Measurements from ENCODE around the gene EXO1. TPM values are rescaled to one million over a fixed set of nuclear protein-coding genes. Genes with fewer than 3 reads are reported as not detected.

Gene EXO1
- total RNA-seq, 6 experiments from 2014 or later: 0.29 to 1.7 (median 0.62) TPM; not detected in 1

DNA sequence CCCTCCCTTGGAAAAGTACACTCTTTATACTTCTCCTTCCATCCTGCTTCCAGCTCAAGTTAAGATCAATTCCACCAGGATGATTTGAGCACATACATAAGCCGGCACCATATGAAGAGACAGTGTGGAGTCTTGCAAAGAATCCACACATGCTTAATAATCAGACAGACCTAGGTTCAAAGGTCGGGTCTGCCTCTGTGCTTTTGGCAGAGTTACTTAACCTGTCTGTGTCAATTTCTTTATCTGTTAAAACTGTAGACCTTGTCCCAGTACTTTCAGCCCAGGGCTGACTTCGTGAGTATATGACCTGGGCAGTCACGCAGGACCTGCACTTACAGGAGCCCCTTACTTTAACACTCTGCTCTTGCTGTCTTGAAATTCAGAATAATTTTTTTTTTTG is 79.3 kb downstream of the EXO1 start:
- Histone ChIP-seq H3K27me3 (no peaks in the 10 kb centered on the region), H3K4me3 (no peak overlapping the region), H3K36me3 (no peaks in the 10 kb centered on the region), H3K27ac (no peak overlapping the region), H3K4me1 (peaks cover 0 to 4% (median 0%) of the 10 kb centered on the region in 4 donors), H3K9me3 (no peaks in the 10 kb centered on the region)
- DNase-seq (no peak), ATAC-seq (peak in 3 of 4 donors; percentile 34 to 94 (median 78))
- 25% methylated on average over 4 of the region's 4 CpGs for WGBS (ENCODE audit: insufficient coverage, low coverage, low lambda C conversion rate, missing lambda C conversion rate)
- TF ChIP-seq POLR2A (IDR thresholded peaks at IDR 0.05): no peak
- no peak for TF ChIP-seq CTCF (IDR thresholded peaks at IDR 0.05)
- intact Hi-C loops (cut with DNase I): no loop called here

DNA sequence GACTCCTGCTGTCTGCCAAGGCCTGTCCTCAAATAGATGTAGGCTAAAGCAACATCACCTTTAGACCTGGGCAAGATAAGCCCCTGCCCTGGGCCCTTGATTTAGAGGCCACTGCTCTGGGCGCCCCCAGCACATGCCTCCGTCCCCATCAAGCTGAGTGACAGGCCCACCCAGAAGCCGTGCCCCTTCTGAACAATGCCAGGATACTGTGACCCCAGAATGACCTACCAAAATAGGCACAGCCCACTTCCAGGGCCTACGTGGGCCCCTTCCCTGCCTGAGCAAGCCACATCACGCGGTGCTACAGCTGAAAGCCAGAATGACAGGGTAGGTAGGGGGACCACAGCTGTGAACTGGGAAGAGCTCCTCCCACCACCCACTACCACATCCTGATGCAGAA is 84.8 kb downstream of the EXO1 start:
- ATAC-seq: peak in 1 of 4 donors; percentile 40
- Histone ChIP-seq H3K27me3 (no peaks in the 10 kb centered on the region), H3K27ac (no peak overlapping the region), H3K36me3 (no peaks in the 10 kb centered on the region), H3K4me1 (no peaks in the 10 kb centered on the region), H3K9me3 (no peaks in the 10 kb centered on the region), H3K4me3 (no peak overlapping the region)
- 29% methylated on average over 3 of the region's 6 CpGs for WGBS (ENCODE audit: insufficient coverage, low coverage, low lambda C conversion rate, missing lambda C conversion rate)
- no peak for TF ChIP-seq POLR2A (IDR thresholded peaks at IDR 0.05)
- TF ChIP-seq CTCF (IDR thresholded peaks at IDR 0.05): no peak
- DNase-seq: no peak
- intact Hi-C loops (cut with DNase I): no loop called here

DNA sequence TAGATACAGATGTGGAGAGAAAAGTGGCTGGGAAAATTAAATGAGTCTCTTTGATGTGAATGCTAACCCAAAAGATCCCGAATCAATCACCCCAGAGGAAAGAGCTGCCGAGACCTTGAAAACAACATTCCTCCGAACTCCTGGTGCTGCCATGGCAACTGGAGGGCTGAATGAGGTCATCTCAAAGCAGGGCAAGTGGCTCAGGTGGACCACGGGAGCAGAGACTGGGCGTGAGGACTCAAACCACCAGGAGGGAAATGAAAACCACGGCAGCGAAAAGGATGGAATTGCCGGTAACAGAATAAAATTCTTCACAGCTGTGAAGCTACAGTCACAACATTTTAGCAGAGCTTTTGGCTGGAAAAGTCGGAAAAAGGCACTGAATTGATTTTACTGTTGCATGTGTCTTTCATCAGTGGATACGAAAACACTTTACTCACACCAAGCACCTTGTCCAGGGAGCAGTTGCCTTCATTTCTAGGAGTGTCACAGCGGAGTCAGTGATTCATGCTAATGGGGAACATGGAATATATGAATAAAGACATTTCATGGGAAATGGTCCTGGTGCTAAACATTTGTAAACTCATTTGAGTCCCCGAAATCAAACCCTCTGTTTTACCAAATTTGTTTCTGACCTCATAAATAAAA is 86.3 kb downstream of the EXO1 start:
- Histone ChIP-seq H3K4me3 (no peak overlapping the region), H3K27ac (no peak overlapping the region), H3K4me1 (no peaks in the 10 kb centered on the region), H3K27me3 (no peaks in the 10 kb centered on the region), H3K36me3 (no peaks in the 10 kb centered on the region), H3K9me3 (no peaks in the 10 kb centered on the region)
- intact Hi-C loops (cut with DNase I): no loop called here
- WGBS (ENCODE audit: insufficient coverage, low coverage, low lambda C conversion rate, missing lambda C conversion rate): 28% methylated on average over 10 of the region's 12 CpGs
- no peak for DNase-seq
- no peak for TF ChIP-seq CTCF (IDR thresholded peaks at IDR 0.05)
- no peak for TF ChIP-seq POLR2A (IDR thresholded peaks at IDR 0.05)
- no peak for ATAC-seq

- ATAC-seq (no peak), DNase-seq (no peak)
- Histone ChIP-seq H3K27me3 (no peaks in the 10 kb centered on the region), H3K9me3 (no peaks in the 10 kb centered on the region), H3K36me3 (no peaks in the 10 kb centered on the region), H3K4me1 (no peaks in the 10 kb centered on the region), H3K27ac (no peak overlapping the region), H3K4me3 (no peak overlapping the region)
- WGBS (ENCODE audit: insufficient coverage, low coverage, low lambda C conversion rate, missing lambda C conversion rate): 42% methylated on average over 6 of the region's 7 CpGs
- intact Hi-C loops (cut with DNase I): no loop called here
- TF ChIP-seq POLR2A (IDR thresholded peaks at IDR 0.05) (no peak), CTCF (IDR thresholded peaks at IDR 0.05) (no peak)
These were observed 86.9 kb downstream of the EXO1 start for GRCh38 chr1:241934866-241935265.

Other genes starting within 250 kb of the EXO1 start
- 1 to 10 TPM; 2.3 to 6.0 (median 3.9) TPM for gene CHML, start 207.8 kb upstream of the EXO1 start, total RNA-seq
- gene OPN3, start 207.8 kb upstream of the EXO1 start, total RNA-seq: 10 to 100 TPM; 15.7 to 38.2 (median 28.8) TPM
- under 1 TPM in 2 of 6 experiments, not detected in 4; 0.17 to 0.27 TPM for gene WDR64, start 195.9 kb upstream of the EXO1 start, total RNA-seq
- gene BECN2, start 109.6 kb downstream of the EXO1 start, total RNA-seq: not detected
- gene MAP1LC3C, start 150.9 kb downstream of the EXO1 start, total RNA-seq: under 1 TPM in 2 of 6 experiments, not detected in 4; 0.24 to 0.31 TPM

Measured in right lobe of liver (tissue), 6 donors.